Heart left ventricle (tissue), 13 donors: Measurements from ENCODE around the gene REEP3.

Source experiments
- POLR2A ChIP-seq, 2 donors: fragments of 450-650 bp; IDR thresholded peaks; one replicate each; pipeline ENCODE4 v1.6.1; 2017; ENCODE audit warnings: antibody characterized with exemption in 2 of 2, mild to moderate bottlenecking in 2 of 2, moderate library complexity in 2 of 2
- TF ChIP-seq, protein P1 (sequence below), 12 donors: fragments of 200-600 bp; sonication (generic) in 4 of 12; IDR thresholded peaks; one replicate each; pipeline versions ENCODE4 v1.5.0 to v1.8.0; 2018 to 2022; ENCODE audit warnings: antibody characterized with exemption in 12 of 12, mild to moderate bottlenecking in 5 of 12
- donor health status: ischemic (EF 13 %, LVEDD 7.1; RV severe dilation, severe dysfunction).
- donor health status: DM: no; HTN: yes; CAD: no.
- donor health status: DM: no; HTN: no; CAD: no.
- donor health status: ischemic (EF 25% LVEDD 6.9; RV normal size, moderate dysfunction).
- donor health status: ischemic (EF 25% LVEDD 5.7; RV mildly dilated, moderate dysfunction).
- donor health status: ischemic (EF 35%, LVEDD 5.7; RV mildly dilated, moderate dysfunction).
- donor health status: nonischemic (EF 11% LVEDD 7.7; RV severe dilation, severe dysfunction).
- donor health status: DM: yes; HTN: yes; CAD: no.
- donor health status: PGD.
- donor health status: ischemic (EF 29% LVEDD 5.4; RV normal size, mild dysfunction).
- donor health status: nonischemic (EF 23%, LVEDD 6.1; RV moderate dilation, normal function).

DNA sequence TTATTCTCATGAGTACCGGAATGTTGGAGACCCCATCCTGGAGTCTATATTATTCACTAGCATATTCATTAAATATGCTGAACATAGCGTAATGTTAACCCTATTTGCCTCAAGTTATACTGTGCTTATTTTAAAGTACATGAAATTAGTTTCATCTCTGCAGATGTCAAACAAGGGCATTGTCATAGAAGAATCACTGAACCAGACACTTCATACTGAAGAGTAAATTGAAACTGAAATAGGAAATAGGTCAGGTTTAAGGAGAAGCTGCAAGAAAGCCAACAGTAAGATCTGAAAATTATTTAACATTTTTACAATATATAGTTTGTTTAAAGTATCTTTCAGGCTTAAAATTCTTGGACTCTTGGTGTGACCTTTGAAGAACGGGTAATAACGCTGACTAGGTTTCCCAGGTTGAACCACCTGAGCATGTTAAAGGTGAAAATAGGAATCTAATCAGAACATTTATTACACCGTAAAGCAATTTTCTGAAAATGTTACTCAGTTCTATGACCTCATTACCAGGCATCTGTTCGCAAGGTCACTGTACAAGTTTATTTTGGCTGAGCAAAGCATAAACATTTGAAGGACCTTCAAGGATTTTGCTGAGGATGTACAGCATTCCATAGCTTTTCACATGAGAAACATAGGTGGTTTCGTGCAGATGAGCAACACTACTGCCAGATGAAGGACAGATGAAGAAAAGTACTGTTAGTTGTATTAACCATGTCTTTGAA is 82.7 kb downstream of the REEP3 start:
- TF ChIP-seq, protein P1, sequence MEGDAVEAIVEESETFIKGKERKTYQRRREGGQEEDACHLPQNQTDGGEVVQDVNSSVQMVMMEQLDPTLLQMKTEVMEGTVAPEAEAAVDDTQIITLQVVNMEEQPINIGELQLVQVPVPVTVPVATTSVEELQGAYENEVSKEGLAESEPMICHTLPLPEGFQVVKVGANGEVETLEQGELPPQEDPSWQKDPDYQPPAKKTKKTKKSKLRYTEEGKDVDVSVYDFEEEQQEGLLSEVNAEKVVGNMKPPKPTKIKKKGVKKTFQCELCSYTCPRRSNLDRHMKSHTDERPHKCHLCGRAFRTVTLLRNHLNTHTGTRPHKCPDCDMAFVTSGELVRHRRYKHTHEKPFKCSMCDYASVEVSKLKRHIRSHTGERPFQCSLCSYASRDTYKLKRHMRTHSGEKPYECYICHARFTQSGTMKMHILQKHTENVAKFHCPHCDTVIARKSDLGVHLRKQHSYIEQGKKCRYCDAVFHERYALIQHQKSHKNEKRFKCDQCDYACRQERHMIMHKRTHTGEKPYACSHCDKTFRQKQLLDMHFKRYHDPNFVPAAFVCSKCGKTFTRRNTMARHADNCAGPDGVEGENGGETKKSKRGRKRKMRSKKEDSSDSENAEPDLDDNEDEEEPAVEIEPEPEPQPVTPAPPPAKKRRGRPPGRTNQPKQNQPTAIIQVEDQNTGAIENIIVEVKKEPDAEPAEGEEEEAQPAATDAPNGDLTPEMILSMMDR (IDR thresholded peaks at IDR 0.05) = no peak
- TF ChIP-seq POLR2A (IDR thresholded peaks at IDR 0.05) = no peak
